C4-2B (cell line): ENCODE data around the gene TRPC4.

Experiments used
- ZFX ChIP-seq: fragments of 450-650 bp; IDR thresholded peaks from 2 replicates; pipeline ENCODE4 v1.6.1; 2017
- TF ChIP-seq, protein P1 (sequence below): fragments of 450-650 bp; conservative IDR thresholded peaks from 2 replicates; pipeline ENCODE4 v1.5.1; 2017; ENCODE audit warnings: mild to moderate bottlenecking

- TF ChIP-seq, protein P1, sequence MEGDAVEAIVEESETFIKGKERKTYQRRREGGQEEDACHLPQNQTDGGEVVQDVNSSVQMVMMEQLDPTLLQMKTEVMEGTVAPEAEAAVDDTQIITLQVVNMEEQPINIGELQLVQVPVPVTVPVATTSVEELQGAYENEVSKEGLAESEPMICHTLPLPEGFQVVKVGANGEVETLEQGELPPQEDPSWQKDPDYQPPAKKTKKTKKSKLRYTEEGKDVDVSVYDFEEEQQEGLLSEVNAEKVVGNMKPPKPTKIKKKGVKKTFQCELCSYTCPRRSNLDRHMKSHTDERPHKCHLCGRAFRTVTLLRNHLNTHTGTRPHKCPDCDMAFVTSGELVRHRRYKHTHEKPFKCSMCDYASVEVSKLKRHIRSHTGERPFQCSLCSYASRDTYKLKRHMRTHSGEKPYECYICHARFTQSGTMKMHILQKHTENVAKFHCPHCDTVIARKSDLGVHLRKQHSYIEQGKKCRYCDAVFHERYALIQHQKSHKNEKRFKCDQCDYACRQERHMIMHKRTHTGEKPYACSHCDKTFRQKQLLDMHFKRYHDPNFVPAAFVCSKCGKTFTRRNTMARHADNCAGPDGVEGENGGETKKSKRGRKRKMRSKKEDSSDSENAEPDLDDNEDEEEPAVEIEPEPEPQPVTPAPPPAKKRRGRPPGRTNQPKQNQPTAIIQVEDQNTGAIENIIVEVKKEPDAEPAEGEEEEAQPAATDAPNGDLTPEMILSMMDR = no peak
- TF ChIP-seq ZFX = no peak
These were observed 256.3 kb downstream of the TRPC4 start for GRCh38 chr13:37613236-37613635.
